SH-SY5Y (cell line): ENCODE measurements around the gene CFAP410.

Experiments
- GATA2 ChIP-seq: IDR thresholded peaks from 2 replicates; pipeline ENCODE4 v1.6.1; 2011; ENCODE audit warnings: mild to moderate bottlenecking, low read depth, low read length
- GATA3 ChIP-seq: IDR thresholded peaks from 2 replicates; pipeline ENCODE4 v1.6.1; 2011; ENCODE audit warnings: low read depth, mild to moderate bottlenecking, low read length, moderate library complexity

GRCh38 chr21:44324854-44325107 is 14.4 kb downstream of the CFAP410 start:
- TF ChIP-seq GATA2: no peak
- no peak for TF ChIP-seq GATA3
